ENCODE measurements around the gene EED. TPM values are rescaled to one million over a fixed set of nuclear protein-coding genes. Genes with fewer than 3 reads are reported as not detected.

Gene EED
- total and polyA plus RNA-seq, 9 of the 15 experiments (the other 6 are each of a cell fraction or from before 2014, with no cell fraction given) = 33.0 to 110 (median 55.1) TPM

- ChIA-PET CTCF (ENCODE audit: low intra/inter-chr PET ratio) (interaction anchor here (1.2 kb wide), 1 partner anchor 16 kb away, joined by 3 read pairs; no protein-coding TSS in a partner anchor), POLR2A (interaction anchor here (0.7 to 2.0 kb wide), 9 partner anchors 8 to 186 kb away, joined by 3 to 9 read pairs (median 4); no protein-coding TSS in a partner anchor)
- Histone ChIP-seq H3K4me1 (replicated peaks in 1 of 2; ENCODE audit: control insufficient read depth in 2 of 2, insufficient read depth in 2 of 2, low read length in 2 of 2) (peaks cover 18 to 57% of the 10 kb centered on the region in 2 experiments), H2AFZ (ENCODE audit: low read depth, low read length) (peak overlapping the region; percentile 94), H3K4me3 (peak overlapping the region; percentile 15), H3K9ac (ENCODE audit: insufficient read depth in 1 of 2, low read depth in 2 of 2, low read length in 2 of 2) (peak overlapping the region in 1 of 2 experiments; percentile 70; a peak in 2 of 4 replicates), H3K9me3 (replicated peaks; ENCODE audit: control insufficient read depth, insufficient read depth, low read depth, low read length) (no peaks in the 10 kb centered on the region), H3K4me2 (ENCODE audit: insufficient read depth, low read length) (peak overlapping the region; percentile 75), H3K27me3 (ENCODE audit: control insufficient read depth in 2 of 2, insufficient read depth in 2 of 2, low read length in 2 of 2) (no peaks in the 10 kb centered on the region), H3K79me2 (ENCODE audit: control insufficient read depth, insufficient read depth, low read length) (peaks cover 7% of the 10 kb centered on the region; the same call in 1 of the 3 replicates), H3K27ac (ENCODE audit: extremely low read depth, low read depth, low read length) (peak overlapping the region; percentile 76), H4K20me1 (replicated peaks; ENCODE audit: control insufficient read depth, insufficient read depth, low read length) (no peaks in the 10 kb centered on the region), H3K36me3 (ENCODE audit: control insufficient read depth, insufficient read depth, low read length) (no peaks in the 10 kb centered on the region), H3K9me1 (ENCODE audit: control insufficient read depth, insufficient read depth, low read length) (no peaks in the 10 kb centered on the region)
- DNase-seq (ENCODE audit: extremely low read depth in 1 of 4, low spot score in 3 of 4) = peak in 1 of 4 experiments; percentile 55
- in situ Hi-C loops (cut with MboI) (loop anchor here (5.0 kb wide), 1 partner anchor 160 kb away; no protein-coding TSS in a partner anchor), intact Hi-C loops (cut with micrococcal nuclease) (no loop called here)
- ATAC-seq = peak; percentile 66
- BruUV-seq (replicated peaks) = no TSS peak
- no peak for FAIRE-seq
- TF ChIP-seq ZKSCAN3 (CRISPR knock-in tag; IDR thresholded peaks at IDR 0.05) (no peak), NUFIP1 (IDR thresholded peaks at IDR 0.05; ENCODE audit: partially characterized antibody) (no peak), AFF4 (CRISPR knock-in tag; IDR thresholded peaks at IDR 0.05) (no peak), MCM5 (IDR thresholded peaks at IDR 0.05; ENCODE audit: low read depth) (no peak), CSDE1 (IDR thresholded peaks at IDR 0.05) (no peak), SREBF1 (IDR thresholded peaks at IDR 0.05; ENCODE audit: borderline replicate concordance, low read depth, low read length) (no peak), HBP1 (CRISPR knock-in tag; IDR thresholded peaks at IDR 0.05) (no peak), CREBBP (IDR thresholded peaks at IDR 0.05; ENCODE audit: low read depth, low read length) (no peak), RBM25 (IDR thresholded peaks at IDR 0.05; ENCODE audit: low read depth, low read length, severe bottlenecking) (peak; percentile 6), LARP7 (IDR thresholded peaks at IDR 0.05) (no peak), SAFB (IDR thresholded peaks at IDR 0.05; ENCODE audit: borderline replicate concordance, low read depth, low read length) (no peak), KDM1A (IDR thresholded peaks at IDR 0.05) (peak in 1 of 2 experiments; percentile 7; a peak in 1 of 4 replicates), GABPB1 (CRISPR knock-in tag; IDR thresholded peaks at IDR 0.05) (no peak), ZNF639 (CRISPR knock-in tag; conservative IDR thresholded peaks at IDR 0.05 in 1 of 2, IDR thresholded peaks at IDR 0.05 in 1 of 2) (no peak)
- TF ChIP-seq, protein P1, sequence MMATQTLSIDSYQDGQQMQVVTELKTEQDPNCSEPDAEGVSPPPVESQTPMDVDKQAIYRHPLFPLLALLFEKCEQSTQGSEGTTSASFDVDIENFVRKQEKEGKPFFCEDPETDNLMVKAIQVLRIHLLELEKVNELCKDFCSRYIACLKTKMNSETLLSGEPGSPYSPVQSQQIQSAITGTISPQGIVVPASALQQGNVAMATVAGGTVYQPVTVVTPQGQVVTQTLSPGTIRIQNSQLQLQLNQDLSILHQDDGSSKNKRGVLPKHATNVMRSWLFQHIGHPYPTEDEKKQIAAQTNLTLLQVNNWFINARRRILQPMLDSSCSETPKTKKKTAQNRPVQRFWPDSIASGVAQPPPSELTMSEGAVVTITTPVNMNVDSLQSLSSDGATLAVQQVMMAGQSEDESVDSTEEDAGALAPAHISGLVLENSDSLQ (IDR thresholded peaks at IDR 0.05) = peak; percentile 65
Observed at GRCh38 chr11:86202013-86202336, 42.6 kb upstream of the EED start.
